NAMALWA (cell line): Measurements from ENCODE around the gene TBX18.
A peak's percentile ranks its signal among the peaks of the same experiment; 100 is the strongest.

Source experiments
- DNase-seq: peaks from one replicate; pipeline ENCODE4 v3.0.0-alpha.2; 2015; ENCODE audit warnings: low spot score

The TBX18 gene

DNA sequence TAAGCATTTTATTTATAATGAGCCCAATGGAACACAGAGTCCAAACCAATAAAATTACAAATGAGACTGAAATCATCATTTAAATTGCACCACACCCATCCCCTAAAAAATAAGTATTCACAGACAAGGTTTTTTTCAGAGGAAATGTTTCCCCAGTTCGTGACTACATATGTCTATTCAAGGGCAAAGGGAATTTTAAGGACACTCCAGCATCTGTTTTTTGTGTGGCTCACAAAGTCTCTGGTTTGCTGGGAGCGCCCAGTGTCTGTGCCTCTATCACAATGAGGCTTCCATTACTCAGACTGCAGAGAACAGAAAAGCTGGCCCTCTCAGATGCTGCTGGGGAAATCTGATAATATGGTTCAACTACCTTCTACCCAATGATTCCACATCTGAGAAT is 16.0 kb downstream of the TBX18 start:
- DNase-seq, result no peak

DNA sequence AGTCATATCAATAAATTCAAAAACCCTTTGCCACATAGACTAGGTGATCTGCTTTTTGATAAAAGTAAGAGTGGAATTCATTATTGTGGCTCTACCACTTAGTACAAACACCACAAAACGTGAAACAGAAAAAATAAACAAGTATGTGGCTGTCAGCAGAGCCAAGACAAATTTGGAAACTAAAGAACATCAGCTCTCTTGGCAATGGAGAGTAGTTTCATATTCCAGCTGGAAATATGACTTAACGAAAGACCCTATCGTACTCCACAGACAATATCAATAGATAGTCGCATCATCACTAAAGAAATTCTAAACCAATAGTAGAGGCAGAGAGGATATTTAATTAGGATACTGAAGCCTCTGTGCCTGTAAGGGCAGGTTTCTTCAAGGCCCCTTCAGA is 20.8 kb downstream of the TBX18 start:
- DNase-seq, result no peak

DNA sequence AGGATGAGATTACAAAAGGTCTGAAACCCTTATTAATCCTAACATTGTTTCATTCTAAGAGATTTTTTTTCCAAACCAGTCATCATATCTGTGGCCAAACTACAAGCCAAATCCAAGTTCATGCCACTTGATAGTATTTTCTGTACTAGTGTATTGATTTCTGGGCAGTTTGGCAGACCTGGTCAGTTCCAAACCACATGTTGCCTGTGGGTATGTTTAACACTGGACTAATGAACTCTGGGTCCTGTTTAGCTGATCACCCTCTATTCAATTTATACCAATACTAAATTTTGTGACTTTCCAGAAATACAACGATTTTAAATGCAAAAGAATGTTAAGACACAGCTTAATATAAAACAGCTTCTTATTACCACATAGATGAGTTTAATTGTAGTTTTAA is 24.0 kb downstream of the TBX18 start:
- no peak for DNase-seq

DNA sequence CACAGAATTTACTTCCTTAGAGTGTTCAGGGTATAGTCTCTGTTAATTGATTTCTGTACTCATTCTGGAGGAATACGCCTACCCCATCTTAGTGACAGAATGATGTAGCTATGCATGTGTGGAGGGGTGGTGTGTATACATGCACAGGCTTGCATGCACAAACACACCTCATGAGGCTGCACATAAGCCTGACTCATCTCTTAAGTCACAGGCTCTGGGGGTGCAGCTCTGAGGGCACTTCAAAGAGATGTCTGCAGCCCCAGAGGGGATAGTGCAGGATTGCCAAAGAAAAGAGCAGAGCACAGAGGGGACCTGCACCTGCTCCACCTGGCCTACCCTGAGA is 24.6 kb downstream of the TBX18 start:
- DNase-seq, result no peak

DNA sequence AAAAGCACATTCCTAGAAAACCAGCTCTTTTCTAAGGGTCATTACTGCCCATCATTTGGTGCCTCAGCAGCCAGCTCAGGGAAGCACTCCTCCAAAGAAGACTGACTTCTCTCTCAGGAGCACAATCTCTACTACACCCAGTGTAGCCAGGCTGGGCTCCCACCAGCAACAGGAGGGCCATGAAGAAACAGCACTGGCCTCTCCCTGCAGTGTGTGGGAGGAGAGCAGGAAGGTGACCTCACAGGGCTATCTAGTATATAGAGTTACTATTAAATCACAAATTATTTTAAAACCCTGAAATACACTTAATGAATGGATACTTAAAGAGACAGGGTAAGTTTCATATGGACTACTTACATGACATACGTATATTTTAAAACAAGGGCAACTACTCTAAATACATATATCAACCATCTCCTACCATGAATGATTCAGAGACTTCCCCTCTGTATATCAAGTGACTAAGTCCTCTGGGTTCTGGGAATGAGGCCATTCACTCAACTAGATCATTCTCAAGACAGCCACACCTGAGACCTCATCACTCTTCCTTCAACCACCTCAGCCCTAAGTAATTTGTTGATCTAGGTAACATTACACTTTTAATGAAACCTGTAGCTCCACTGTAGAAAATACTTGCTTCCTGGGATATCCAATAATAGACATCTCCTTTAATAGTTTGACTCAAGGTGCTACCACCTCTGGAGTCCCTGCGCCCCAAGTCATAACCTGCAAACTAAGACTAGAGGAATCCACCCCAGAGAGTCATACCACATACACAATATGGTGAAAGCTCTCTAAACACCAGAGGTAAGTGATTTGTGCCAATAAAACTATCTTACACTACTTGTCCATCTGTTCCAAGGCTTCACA is 25.2 kb downstream of the TBX18 start:
- no peak for DNase-seq

DNA sequence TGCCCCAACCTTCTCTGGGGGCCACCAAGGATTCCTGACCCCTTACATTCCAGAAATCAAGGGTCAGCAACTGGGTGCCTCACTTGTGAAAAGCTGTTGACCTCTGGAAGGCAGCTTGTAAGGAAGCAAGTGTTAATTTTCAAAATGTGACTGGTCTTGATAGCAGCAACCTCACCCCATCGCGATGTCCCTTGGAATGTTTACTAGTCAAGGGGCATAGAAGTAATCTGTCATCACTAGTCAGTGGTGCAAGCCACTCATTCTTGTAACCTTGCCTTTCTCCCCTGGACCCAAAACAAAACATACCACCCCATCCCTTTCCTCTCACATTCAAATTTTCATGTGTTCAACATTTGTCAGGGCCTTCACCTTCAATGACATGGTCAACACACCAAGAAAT is 30.5 kb downstream of the TBX18 start:
- no peak for DNase-seq

DNA sequence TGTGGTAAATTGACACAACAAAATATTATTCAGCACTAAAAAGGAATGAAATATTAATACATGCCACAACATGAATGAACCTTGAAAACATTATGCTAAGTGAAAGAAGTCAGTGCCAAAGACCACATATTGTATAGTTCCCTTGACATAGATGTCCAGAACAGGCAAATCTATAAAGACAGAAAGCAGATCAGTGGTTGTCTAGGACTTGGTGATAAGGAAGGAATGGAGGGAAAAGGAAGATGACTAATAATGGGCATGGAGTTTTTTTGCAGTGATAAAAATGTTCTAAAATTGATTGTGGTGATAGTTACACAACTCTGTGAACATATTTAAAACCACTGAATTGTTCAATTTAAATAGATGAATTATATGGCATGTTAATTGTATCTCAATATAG is 32.5 kb downstream of the TBX18 start:
- no peak for DNase-seq

DNA sequence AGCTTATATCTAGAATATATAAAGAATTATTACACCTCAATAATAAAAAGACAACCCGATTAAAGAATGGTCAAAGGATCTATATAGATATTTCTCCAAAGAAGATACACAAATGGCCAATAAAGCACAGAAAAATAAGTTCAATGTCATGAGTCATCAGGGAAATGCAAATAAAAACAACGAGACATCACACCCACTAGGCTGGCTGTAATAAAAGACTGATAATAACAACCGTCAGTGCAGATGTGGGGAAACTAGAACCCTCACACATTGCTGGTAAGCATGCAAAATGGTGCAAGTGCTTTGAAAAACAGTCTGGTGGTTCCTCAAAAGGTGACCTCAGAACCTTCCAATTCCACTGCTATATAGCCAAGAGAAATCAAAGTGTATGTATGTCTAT is 33.0 kb downstream of the TBX18 start:
- DNase-seq, result no peak

DNA sequence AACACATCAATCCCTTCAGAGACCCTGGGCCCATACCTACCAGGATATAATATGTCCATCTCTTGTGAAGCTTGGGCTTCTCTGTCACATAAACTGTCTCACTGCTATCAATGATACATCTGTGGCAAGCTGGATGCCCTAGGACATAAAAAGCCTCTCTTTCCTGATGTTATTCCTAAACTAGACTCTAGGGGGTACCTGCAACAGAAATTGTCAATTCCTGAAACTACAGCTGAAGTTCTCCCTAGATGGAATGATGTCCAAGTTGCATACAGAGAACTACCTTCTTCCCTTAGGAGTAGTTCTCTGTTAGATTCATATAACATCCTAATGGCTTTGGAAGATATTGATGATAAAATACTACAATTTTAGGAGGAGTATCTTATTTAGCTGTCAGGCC is 35.8 kb downstream of the TBX18 start:
- peak; percentile 27 for DNase-seq

DNA sequence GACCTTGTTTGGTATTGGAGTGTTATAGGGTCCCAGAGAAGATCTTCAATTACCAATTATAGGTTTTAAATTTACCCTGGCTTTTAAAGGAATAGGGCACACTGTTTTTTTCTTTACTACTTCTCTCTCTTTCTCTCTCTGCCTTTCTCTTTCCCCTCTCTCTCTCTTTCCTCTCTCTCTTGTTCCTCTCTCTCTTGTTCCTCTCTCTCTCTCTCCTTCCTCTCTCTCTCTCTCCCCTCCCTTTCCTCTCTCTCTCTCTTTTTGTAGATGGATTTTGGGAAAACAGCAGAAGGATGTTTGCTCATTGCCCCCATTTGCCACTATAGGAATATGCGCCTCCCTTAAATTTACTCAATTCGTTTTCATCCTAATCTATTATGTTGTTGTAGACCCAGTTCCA is 45.2 kb downstream of the TBX18 start:
- no peak for DNase-seq

DNA sequence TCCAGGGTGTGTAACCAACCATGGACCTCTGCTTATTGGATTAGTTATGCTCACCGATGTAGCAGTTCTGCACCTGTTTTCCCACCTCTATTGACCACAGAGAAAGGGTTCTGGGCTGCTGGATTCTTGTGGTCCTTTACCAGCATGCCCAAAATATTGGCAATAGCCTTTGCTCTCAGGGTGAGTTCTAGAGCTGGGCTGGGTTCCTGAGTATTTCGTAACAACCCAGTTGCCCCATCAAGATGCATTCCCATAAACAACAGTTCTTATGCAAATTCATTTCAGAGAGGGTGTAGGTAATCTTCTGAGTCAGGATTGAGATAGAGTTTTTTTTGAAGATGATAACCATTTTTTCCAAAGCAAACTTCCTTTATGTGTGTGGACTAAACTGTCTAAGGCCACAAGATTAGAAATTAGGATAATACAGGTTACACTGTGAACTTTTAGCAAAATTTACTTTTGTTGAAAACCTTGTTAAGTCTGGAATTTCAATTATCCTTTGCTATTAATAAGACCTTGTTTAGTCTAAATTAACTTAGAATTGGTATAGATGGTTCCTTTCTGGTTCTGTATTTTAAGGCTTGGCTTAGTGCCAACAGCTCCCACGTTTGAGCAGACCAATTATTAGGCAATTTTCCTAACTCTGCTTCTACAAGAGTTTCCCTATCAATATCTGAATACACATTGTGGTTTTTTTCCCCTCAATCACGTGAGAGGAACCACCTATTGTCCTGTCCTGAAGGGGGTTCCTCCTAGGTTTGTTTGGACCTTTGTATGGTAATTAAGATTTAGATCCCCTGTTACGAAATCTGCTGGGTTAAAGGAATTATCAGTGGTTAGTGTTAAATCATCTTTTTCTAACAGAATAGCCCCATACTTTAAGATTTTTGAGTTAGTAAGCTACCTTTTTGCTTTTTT is 46.1 kb downstream of the TBX18 start:
- DNase-seq, result no peak

DNA sequence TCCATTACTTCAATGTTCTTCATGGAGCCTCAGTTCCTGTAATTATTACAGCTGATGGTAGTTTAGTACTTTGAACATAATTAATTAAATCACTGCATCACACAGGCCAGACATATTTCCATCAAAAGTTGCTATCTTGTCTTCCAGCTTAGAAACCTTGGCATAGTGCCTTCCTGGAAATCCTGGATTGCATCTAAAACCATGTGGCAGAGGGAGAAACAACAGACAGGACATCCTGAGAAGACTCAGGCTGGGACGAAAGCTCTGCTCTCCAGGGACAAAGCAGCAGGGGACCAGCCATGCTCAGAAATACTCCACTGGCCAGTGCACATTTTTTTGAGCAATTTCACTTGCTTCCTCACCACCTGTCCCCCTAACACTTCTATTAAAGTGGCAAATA is 55.3 kb downstream of the TBX18 start:
- DNase-seq, result no peak

DNA sequence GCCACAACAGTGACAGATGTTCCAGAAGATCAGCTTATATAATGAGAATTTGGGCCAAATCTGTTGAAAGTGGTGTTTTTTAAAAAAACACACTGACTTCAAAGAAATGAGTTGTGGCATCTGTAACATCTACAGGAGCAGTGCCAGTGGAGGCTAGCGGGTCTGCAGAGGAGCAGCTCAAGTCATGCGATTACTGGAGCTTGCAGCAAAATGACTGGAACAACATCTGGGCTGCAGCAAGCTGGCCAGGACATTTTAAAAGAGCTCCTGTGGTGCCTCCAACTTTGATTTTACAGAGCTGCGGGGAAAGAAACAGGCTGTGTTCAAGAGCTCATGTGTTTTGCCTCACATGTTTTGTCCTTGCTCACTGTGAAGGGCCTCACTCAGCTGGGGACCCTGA is 57.2 kb downstream of the TBX18 start:
- DNase-seq, result no peak

DNA sequence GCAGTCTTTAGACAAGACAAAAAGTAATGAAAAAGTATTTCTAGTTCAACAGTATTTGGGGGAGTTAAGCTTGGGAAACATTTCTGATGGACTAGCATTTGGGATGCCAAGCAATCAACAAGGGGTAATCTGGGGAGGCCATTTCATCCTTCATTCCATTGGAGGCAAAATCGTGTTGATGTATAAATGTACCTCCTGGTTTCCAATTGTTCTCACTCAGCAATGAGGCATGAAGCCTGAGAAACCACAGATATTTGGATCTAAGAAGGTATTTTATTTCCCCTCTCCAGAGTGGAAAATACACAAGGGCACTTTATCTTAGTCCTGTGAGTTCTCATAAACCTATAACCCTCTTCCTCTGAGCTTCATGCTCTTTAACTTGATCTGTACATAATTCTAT is 68.2 kb downstream of the TBX18 start:
- DNase-seq, result no peak

DNA sequence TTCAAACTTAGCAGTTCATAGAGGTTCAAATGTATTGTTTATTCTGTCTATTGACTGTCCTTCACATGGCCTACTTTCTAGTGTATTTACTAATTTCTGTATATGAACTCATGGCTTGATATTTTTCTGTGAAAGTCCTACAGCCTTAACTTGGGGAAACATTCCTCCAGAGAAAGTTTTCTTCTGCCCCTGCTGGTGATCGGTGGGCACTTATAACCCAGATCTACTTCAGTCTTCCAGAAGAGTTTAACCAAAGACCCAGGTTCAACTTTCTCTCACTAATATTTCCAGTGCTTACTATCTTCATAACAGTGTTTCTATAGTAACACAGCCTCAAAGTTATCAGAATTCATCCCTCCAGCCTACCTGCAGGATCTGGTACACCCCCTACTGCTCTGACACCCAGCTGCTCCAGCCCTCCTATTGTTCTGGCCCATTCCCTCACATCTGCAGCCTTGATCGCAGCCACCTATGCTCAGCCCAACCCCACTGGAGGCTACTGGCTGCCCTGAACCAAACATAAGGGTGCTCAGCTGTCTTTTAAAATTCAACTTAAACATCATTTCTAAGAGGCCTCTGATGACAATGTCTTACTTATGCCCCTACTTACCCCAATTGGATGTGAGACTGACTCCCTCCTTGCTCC is 72.3 kb downstream of the TBX18 start:
- no peak for DNase-seq

DNA sequence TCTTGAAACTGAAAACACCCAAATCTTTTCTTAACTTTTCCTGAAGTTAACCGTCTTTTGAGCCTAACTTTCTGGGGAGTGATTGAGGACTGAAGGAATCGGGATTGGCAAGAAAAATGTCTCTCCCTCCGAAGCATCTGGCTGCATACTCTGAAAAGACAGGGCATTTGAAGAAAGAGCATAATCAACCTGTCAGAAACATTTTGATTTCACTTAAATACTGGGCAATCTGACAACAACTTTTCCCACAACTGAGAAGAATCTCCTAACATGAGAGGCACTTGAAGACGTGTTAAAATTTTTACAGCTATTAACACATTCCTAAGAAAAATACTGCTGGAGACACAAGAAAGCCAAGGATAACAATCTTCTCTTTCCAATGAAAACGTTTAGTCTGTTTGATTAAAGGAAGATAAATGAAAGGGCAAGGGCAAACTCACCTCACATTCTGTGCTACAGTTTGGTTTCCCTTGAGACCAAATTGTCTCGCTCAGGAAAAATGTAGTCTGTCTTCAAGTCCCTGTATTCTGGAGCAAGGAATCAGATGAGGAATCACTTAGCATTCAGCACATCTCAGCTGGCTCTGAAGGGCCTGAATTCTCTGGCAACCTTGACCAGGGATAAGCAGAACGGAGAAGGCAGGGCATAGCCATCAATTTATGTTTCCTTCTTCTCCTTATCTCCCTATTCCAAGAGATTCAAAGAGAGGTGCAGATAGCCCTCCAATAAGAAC is 76.1 kb downstream of the TBX18 start:
- no peak for DNase-seq

DNA sequence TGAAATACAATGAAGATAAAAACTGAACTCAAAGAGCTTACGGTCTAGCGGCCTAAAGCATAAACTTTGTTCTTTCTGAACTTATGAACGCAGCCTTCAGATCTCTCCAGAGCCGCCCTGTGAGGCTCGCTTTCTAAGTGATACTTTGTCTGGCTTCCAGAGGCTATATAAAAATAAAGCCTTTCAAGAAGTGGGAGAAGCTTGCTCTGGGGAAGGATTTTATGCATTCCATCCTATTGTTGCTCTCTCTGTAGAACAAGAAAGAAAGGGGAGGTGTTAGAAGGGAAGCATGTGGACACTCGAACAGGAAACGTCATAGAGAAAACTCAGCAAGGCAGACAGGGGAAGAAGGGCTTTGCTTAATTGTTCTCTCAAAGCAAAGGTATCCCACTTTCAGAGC is 77.0 kb downstream of the TBX18 start:
- no peak for DNase-seq

DNA sequence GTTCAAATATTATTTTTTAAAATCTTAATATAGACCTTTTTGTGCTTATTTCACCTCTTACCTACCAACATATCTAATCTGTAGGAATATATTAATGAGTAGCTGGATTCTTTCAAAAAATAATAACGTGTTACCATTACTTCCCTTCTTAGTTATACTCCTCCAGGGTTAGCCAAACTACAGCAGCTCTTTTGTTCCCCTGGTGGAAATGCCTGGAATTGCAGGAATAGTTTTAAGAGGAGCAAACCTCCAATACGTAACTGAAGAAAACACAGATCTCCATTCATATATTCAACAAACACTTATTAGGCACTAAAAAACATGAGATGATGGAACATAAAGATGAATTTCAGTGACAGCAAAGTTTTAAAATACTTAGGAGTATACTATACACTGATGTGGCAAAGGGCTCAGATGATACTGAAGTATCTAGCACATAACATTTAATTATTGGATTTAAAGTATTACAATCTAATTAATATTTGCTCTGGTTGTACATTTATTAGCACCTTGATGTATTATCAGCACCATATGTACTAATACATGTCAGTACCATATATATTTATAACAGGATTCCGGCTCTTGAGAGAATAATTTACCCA is 78.3 kb downstream of the TBX18 start:
- peak; percentile 62 for DNase-seq

DNA sequence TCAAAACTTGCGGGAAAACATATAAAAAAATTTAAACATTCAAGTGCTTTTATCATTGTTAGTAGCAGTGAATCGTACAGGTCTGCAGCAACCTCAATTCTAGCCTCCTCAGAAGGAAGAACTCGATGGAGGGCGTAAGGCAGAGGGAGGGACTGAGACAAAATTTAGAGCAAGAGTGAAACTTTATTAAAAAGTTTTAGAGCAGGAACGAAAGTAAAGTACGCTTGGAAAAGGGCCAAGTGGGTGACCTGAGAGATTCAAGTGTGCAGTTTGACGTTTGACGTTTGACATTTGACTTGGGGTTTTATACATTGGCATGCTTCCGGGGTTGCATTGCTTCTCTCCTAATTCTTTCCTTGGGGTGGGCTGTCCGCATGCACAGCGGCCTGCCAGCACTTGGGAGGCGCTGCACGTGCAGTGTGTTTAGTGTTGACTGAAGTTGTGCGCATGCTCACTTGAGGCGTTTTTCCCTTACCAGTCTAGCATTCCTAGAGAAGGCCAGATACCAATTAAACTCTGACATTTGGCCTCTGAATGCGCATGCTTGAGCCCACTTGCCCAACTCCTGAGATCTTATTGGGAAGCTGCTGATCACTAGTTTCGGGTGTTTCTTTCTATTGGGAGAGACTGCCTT is 82.6 kb downstream of the TBX18 start:
- DNase-seq, result no peak

DNA sequence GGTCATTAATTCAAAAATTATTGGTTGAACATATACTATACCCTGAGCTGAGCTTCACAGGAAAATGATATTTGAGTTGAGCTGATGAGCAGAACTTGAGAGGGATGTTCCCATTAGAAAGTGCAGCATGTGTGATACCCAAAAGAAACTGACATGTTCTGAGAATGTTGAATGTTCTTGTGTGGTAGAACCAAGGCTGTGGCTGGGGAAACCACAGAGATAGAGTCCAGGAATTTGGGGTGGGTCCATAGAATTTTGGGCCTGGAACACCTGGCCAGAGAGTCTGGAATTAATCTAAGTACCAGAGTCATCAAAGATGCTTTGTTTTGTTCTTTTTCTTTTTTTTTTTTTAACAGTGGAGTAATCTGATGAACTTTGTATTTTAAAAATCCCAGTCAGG is 88.7 kb downstream of the TBX18 start:
- DNase-seq, result no peak

DNA sequence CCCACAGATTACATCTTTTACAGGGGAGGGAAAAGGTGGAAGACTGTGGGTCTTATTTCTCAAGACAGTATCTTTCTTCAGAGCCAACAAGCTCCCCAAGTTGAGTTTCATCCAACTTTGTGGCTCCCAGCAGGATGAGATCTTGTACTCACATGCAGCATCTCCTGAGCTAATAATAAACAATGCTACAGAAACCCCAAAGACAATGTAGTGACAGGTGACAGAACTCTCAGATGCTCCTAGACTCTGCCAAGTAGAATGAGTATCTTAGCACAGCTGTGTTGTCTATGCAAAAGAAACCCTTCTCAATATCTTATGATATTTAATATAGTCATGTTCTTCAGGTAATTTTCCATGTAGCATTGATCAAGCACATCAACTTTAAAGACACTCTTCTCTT is 90.0 kb downstream of the TBX18 start:
- no peak for DNase-seq
